ENCODE measurements around the gene TXLNB. TPM values are rescaled to one million over a fixed set of nuclear protein-coding genes. Genes with fewer than 3 reads are reported as not detected.
"Not testable (repeated sequence)": the region's sequence is repeated elsewhere in the genome, so short reads cannot be mapped to it uniquely, and the experiment has no call there.

Gene TXLNB
- total RNA-seq, 2 donors from 2014 or later: 0.42 to 0.52 TPM

- ATAC-seq; H3K27ac Mint-ChIP-seq; H3K9me3 ChIP-seq (ENCODE audit: control insufficient read depth, low read length, poor library complexity, severe bottlenecking); H3K36me3 Mint-ChIP-seq (ENCODE audit: low read depth); DNase-seq; H3K27me3 Mint-ChIP-seq; H3K4me3 Mint-ChIP-seq: not testable (repeated sequence)
- peaks cover 13% of the 10 kb centered on the region for H3K4me1 Mint-ChIP-seq
Measured at GRCh38 chr6:139234193-139234592, 57.6 kb downstream of the TXLNB start.

- Mint-ChIP-seq H3K4me3 (no peak overlapping the region), H3K36me3 (ENCODE audit: low read depth) (no peaks in the 10 kb centered on the region), H3K4me1 (peaks cover 11% of the 10 kb centered on the region), H3K27ac (no peak overlapping the region), H3K27me3 (no peaks in the 10 kb centered on the region)
- no peak for ATAC-seq
- DNase-seq: no peak
- no peaks in the 10 kb centered on the region for H3K9me3 ChIP-seq (ENCODE audit: control insufficient read depth, low read length, poor library complexity, severe bottlenecking)
Measured at GRCh38 chr6:139231206-139231605, 60.6 kb downstream of the TXLNB start.

GRCh38 chr6:139230391-139230840, 61.4 kb downstream of the TXLNB start:
- no peaks in the 10 kb centered on the region for H3K27me3 Mint-ChIP-seq
- ATAC-seq (no peak), DNase-seq (no peak)
- H3K9me3 ChIP-seq (ENCODE audit: control insufficient read depth, low read length, poor library complexity, severe bottlenecking): no peaks in the 10 kb centered on the region
- peak overlapping the region; percentile 7 for H3K4me3 Mint-ChIP-seq
- no peak overlapping the region for H3K27ac Mint-ChIP-seq
- H3K4me1 Mint-ChIP-seq: peaks cover 11% of the 10 kb centered on the region
- H3K36me3 Mint-ChIP-seq (ENCODE audit: low read depth): no peaks in the 10 kb centered on the region

- not testable (repeated sequence) for DNase-seq; H3K27me3 Mint-ChIP-seq; H3K9me3 ChIP-seq (ENCODE audit: control insufficient read depth, low read length, poor library complexity, severe bottlenecking); H3K36me3 Mint-ChIP-seq (ENCODE audit: low read depth); H3K27ac Mint-ChIP-seq; H3K4me3 Mint-ChIP-seq; ATAC-seq
- peaks cover 11% of the 10 kb centered on the region for H3K4me1 Mint-ChIP-seq
Measured at GRCh38 chr6:139228387-139228786, 63.4 kb downstream of the TXLNB start.

- ATAC-seq: no peak
- no peak for DNase-seq
- H3K27me3 Mint-ChIP-seq: no peaks in the 10 kb centered on the region
- no peaks in the 10 kb centered on the region for H3K36me3 Mint-ChIP-seq (ENCODE audit: low read depth)
- H3K9me3 ChIP-seq (ENCODE audit: control insufficient read depth, low read length, poor library complexity, severe bottlenecking): no peaks in the 10 kb centered on the region
- peak overlapping the region; percentile 86 for H3K27ac Mint-ChIP-seq
- H3K4me1 Mint-ChIP-seq: peaks cover 11% of the 10 kb centered on the region
- no peak overlapping the region for H3K4me3 Mint-ChIP-seq
Measured at GRCh38 chr6:139219746-139220145, 72.1 kb downstream of the TXLNB start.

GRCh38 chr6:139219271-139219729, 72.5 kb downstream of the TXLNB start:
- Mint-ChIP-seq H3K36me3 (ENCODE audit: low read depth) (no peaks in the 10 kb centered on the region), H3K27me3 (no peaks in the 10 kb centered on the region), H3K4me3 (peak overlapping the region; percentile 57), H3K4me1 (peaks cover 11% of the 10 kb centered on the region), H3K27ac (peak overlapping the region; percentile 86)
- peak; percentile 25 to 54 (median 32) for DNase-seq
- no peaks in the 10 kb centered on the region for H3K9me3 ChIP-seq (ENCODE audit: control insufficient read depth, low read length, poor library complexity, severe bottlenecking)
- peak; percentile 99 for ATAC-seq

- not testable (repeated sequence) for H3K36me3 Mint-ChIP-seq (ENCODE audit: low read depth); H3K4me3 Mint-ChIP-seq; H3K27ac Mint-ChIP-seq; H3K9me3 ChIP-seq (ENCODE audit: control insufficient read depth, low read length, poor library complexity, severe bottlenecking); DNase-seq; H3K4me1 Mint-ChIP-seq; ATAC-seq; H3K27me3 Mint-ChIP-seq
Measured at GRCh38 chr6:139212460-139212859, 79.3 kb downstream of the TXLNB start.

- not testable (repeated sequence) for ATAC-seq; DNase-seq; H3K4me1 Mint-ChIP-seq; H3K36me3 Mint-ChIP-seq (ENCODE audit: low read depth); H3K27me3 Mint-ChIP-seq; H3K27ac Mint-ChIP-seq; H3K4me3 Mint-ChIP-seq; H3K9me3 ChIP-seq (ENCODE audit: control insufficient read depth, low read length, poor library complexity, severe bottlenecking)
Measured at GRCh38 chr6:139210766-139211165, 81.0 kb downstream of the TXLNB start.

GRCh38 chr6:139205843-139206242, 86.0 kb downstream of the TXLNB start:
- H3K4me1 Mint-ChIP-seq: no peaks in the 10 kb centered on the region
- H3K4me3 Mint-ChIP-seq: no peak overlapping the region
- peaks cover 3% of the 10 kb centered on the region for H3K36me3 Mint-ChIP-seq (ENCODE audit: low read depth)
- ATAC-seq (no peak), DNase-seq (no peak)
- H3K9me3 ChIP-seq (ENCODE audit: control insufficient read depth, low read length, poor library complexity, severe bottlenecking): peaks cover 4% of the 10 kb centered on the region
- no peak overlapping the region for H3K27ac Mint-ChIP-seq
- no peaks in the 10 kb centered on the region for H3K27me3 Mint-ChIP-seq

- Mint-ChIP-seq H3K36me3 (ENCODE audit: low read depth) (peaks cover 3% of the 10 kb centered on the region), H3K27me3 (no peaks in the 10 kb centered on the region), H3K4me1 (no peaks in the 10 kb centered on the region), H3K4me3 (no peak overlapping the region), H3K27ac (no peak overlapping the region)
- no peak for DNase-seq
- H3K9me3 ChIP-seq (ENCODE audit: control insufficient read depth, low read length, poor library complexity, severe bottlenecking): peaks cover 4% of the 10 kb centered on the region
- ATAC-seq: no peak
Measured at GRCh38 chr6:139204978-139205377, 86.8 kb downstream of the TXLNB start.

GRCh38 chr6:139201378-139201777, 90.4 kb downstream of the TXLNB start:
- H3K9me3 ChIP-seq (ENCODE audit: control insufficient read depth, low read length, poor library complexity, severe bottlenecking): peaks cover 4% of the 10 kb centered on the region
- ATAC-seq: no peak
- H3K27me3 Mint-ChIP-seq: no peaks in the 10 kb centered on the region
- no peak overlapping the region for H3K4me3 Mint-ChIP-seq
- H3K27ac Mint-ChIP-seq: no peak overlapping the region
- H3K36me3 Mint-ChIP-seq (ENCODE audit: low read depth): no peaks in the 10 kb centered on the region
- DNase-seq: no peak
- no peaks in the 10 kb centered on the region for H3K4me1 Mint-ChIP-seq

- Mint-ChIP-seq H3K27me3 (no peaks in the 10 kb centered on the region), H3K27ac (no peak overlapping the region), H3K4me1 (no peaks in the 10 kb centered on the region), H3K4me3 (no peak overlapping the region), H3K36me3 (ENCODE audit: low read depth) (no peaks in the 10 kb centered on the region)
- no peak for ATAC-seq
- H3K9me3 ChIP-seq (ENCODE audit: control insufficient read depth, low read length, poor library complexity, severe bottlenecking): no peaks in the 10 kb centered on the region
- no peak for DNase-seq
Measured at GRCh38 chr6:139198529-139199288, 93.1 kb downstream of the TXLNB start.

- DNase-seq: no peak
- no peak overlapping the region for H3K27ac Mint-ChIP-seq
- no peak overlapping the region for H3K4me3 Mint-ChIP-seq
- no peaks in the 10 kb centered on the region for H3K27me3 Mint-ChIP-seq
- no peaks in the 10 kb centered on the region for H3K36me3 Mint-ChIP-seq (ENCODE audit: low read depth)
- ATAC-seq: no peak
- no peaks in the 10 kb centered on the region for H3K9me3 ChIP-seq (ENCODE audit: control insufficient read depth, low read length, poor library complexity, severe bottlenecking)
- H3K4me1 Mint-ChIP-seq: peaks cover 6% of the 10 kb centered on the region
Measured at GRCh38 chr6:139194740-139195139, 97.1 kb downstream of the TXLNB start.
